Measurements from ENCODE around the gene KSR2.

The KSR2 gene

GRCh38 chr12:117695956-117696355 lies 272.8 kb downstream of the KSR2 start:
- TF ChIP-seq CTCF (IDR thresholded peaks at IDR 0.05; ENCODE audit: low read depth, low read length) = no peak

GRCh38 chr12:117692512-117692911 lies 276.3 kb downstream of the KSR2 start:
- no peak for TF ChIP-seq CTCF (IDR thresholded peaks at IDR 0.05; ENCODE audit: low read depth, low read length)
- no peak overlapping the region for H3K4me3 ChIP-seq (ENCODE audit: low read depth, low read length)

More at GRCh38 chr12:117695956-117696355, 272.8 kb downstream of the KSR2 start:
- no peak overlapping the region for H3K4me3 ChIP-seq (ENCODE audit: low read depth, low read length)

GRCh38 chr12:117689857-117690256 lies 278.9 kb downstream of the KSR2 start:
- TF ChIP-seq CTCF (IDR thresholded peaks at IDR 0.05; ENCODE audit: low read depth, low read length) = no peak
- no peak overlapping the region for H3K4me3 ChIP-seq (ENCODE audit: low read depth, low read length)

GRCh38 chr12:117688446-117688845 lies 280.3 kb downstream of the KSR2 start:
- no peak overlapping the region for H3K4me3 ChIP-seq (ENCODE audit: low read depth, low read length)
- TF ChIP-seq CTCF (IDR thresholded peaks at IDR 0.05; ENCODE audit: low read depth, low read length) = no peak

GRCh38 chr12:117686911-117687377 lies 281.8 kb downstream of the KSR2 start:
- TF ChIP-seq CTCF (IDR thresholded peaks at IDR 0.05; ENCODE audit: low read depth, low read length) = no peak
- H3K4me3 ChIP-seq (ENCODE audit: low read depth, low read length) = no peak overlapping the region

- no peak for TF ChIP-seq CTCF (IDR thresholded peaks at IDR 0.05; ENCODE audit: low read depth, low read length)
- H3K4me3 ChIP-seq (ENCODE audit: low read depth, low read length) = no peak overlapping the region
Measured at GRCh38 chr12:117686210-117686609, 282.6 kb downstream of the KSR2 start.

GRCh38 chr12:117685110-117685926 lies 283.5 kb downstream of the KSR2 start:
- no peak for TF ChIP-seq CTCF (IDR thresholded peaks at IDR 0.05; ENCODE audit: low read depth, low read length)
- H3K4me3 ChIP-seq (ENCODE audit: low read depth, low read length) = no peak overlapping the region
